Activated T-cell treated with anti-CD3 and anti-CD28 coated beads for 48 hours (primary cell): ENCODE results near the gene RAB5B.
A peak's percentile ranks its signal among the peaks of the same experiment; 100 is the strongest.
"Not testable (repeated sequence)": the region's sequence is repeated elsewhere in the genome, so short reads cannot be mapped to it uniquely, and the experiment has no call there.

Source experiments
- DNase-seq: peaks from one replicate; pipeline ENCODE4 v3.0.0-alpha.2; 2020; ENCODE audit warnings: low read depth

RAB5B gene

DNA sequence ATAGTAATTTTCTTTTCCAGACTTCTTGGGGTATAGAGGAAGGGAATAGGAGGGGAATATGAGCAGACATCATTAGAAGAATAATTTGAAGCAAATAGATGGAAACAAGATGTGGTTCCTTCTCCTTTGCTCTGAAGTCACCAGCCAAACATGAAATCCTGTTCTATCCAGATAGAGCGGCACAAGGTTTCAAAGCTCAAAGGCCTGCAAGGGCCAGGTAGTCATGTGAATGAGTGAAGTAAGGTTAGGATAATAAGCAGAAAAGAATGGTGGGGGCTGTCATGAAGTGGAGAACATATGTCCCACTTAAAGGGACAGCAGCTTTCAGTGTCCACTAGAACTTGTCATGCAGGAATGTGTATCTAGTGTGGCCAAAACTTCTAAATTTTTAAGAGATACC is 44.5 kb downstream of the RAB5B start:
- DNase-seq: no peak

DNA sequence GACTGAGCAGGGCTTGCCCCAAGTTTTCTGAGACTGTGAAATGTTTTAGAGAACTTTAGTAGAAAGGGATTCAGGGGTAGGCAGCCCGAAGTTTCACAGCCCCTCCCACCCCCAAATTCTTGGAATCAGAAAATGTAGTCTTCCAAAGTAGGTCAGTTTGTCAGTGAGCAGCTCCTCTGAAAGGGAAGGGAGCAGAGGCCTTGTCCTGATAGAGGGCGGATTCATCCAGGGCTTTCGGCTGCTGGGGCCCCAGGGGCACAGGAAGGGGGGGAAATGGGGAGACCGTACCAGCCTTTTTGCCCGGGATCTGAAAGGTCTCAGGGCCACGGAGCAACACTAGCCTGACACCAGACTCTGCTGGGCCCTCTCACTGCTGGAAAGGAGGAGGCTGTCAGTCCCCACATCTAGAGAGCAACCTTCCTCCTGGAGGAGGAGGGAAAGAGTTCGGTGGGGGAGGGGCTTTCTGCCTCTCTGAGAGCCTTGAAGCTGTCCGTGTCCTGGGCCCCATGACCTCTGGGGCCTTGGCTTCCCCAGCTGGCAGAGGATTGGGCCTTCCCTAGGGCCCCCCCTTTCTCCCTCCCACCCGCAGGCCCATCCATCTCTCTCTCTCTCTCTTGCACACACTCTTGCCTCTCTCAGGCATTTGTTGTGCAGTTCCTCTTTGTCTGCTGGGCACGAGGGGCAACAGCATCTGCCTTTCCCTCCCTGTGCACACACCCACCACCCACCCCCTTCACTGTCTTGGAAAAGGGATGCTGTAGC is 46.7 kb downstream of the RAB5B start, which contains the start of gene IKZF4:
IKZF4 (plus strand) TSS at position 621 of the 762 bp plus-strand sequence. CDS start 451 bp downstream, outside the sequence.
- no peak for DNase-seq

DNA sequence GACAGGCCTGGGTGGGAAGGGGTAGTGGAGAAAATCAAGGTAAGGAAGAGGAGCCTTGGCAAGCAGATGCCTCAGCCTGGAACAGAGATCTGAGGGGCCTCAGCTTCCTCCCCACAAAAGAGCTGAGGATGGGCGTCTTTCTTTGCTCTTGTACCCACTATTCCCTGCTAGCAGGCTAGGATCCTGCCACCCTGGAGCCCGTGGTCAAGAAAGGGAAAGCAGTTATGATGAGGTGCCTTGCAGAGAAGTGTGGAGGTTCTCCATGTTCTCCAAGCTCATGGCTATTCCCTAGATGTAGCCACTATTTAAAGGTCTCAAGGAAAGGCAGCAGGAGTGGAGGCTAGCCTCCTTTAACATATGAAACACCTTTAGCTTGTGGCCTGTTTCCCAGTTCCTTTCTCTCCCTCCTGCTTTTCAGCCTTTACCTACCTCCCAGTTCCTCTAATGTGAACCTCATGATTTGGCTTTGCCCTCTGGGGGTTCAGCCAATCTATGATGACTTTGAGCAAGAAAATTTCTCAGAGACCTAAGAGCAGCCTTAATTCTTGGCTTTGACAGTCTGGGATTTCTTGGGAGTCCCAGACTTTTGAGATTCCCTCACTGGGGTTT is 48.1 kb downstream of the RAB5B start:
- DNase-seq: no peak

DNA sequence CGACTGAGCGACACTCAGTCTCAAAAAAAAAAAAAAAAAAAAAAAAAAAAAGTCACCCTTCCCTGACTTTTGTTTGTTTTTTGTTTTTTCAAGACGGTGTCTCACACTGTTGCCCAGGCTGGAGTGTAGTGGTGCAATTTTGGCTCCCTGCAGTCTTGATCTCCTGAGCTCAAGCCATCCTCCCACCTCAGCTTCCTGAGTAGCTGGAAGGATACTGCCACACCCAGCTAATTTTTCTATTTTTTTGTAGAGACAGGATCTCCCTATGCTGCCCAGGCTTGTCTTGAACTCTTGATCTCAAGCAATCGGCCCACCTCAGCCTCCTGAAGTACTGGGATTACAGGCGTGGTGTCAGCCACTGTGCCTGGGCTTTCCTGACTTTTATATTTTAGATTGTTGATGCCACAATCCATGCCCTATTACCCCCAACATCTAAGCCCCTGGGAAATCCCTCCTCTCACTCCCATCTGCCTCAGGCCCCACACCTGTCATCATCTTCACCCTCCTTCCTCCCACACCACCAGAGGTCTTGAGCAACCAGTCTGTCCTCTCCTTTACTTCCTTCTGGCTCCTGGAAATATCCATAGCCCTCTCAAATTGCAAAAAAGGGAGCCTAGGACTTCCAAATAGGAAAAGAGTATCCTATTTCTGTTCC is 54.8 kb downstream of the RAB5B start:
- no peak for DNase-seq

DNA sequence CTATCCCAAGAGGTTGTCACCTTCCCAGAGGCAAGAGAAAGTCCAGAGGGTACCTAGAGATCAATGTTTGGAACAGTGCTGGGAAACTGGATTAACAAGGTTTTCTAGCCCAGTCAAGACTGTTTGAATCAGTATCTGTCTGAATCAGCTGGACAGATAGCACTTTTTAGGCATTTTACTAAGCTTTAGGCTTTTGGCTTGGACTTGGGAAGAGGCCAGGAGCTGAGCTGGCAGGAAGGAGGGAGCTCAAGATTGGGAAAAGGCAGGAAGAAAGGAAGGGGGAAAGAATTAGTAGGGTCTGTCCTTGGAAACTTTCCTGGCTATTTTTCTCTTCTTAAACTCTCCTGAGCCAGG is 55.3 kb downstream of the RAB5B start:
- no peak for DNase-seq

DNA sequence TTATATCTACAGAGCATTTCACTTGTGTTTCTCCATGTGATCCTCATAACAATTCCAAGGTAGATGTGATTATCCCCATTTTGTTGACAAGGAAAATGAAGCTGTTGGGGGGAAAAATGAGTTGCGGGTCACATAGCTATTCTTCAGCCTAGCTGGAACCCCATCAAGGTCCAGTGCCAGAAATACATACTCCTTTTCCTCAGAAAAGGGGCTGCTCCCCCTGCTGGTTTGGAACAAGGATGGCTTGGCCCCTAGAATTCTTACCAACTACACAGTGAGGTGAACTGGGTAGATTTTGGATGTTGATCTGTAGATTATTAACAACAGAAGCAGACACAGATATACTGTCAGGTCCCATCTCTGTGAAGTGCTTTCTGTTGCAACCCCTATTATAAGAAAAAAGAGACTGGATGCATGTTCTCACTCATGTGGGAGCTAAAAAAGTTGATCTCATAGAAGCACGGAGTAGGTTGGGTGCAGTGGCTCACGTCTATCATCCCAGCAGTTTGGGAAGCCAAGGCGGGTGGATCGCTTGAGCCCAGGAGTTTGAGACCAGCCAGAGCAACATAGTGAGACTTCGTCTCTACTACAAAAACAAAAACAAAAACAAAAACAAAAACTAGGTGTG is 55.9 kb downstream of the RAB5B start:
- DNase-seq: no peak

DNA sequence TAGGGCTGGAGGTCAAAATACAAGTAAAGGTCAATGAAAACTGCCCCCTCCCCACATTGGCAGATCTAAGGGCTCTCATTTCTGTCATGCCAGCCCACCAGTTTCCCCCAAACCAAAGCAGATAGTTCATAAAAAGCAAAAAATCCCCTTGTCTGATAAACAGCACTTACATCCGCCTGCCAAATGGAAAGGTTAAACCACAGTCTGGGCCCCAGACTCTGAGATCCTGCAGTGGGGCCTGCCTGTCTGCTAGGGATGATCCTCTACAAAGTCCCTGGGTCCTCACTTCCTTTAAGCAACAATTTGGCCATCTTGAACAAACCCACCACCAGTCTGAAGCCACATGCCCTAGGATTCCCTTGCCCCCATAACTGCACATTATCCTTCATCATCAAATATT is 58.1 kb downstream of the RAB5B start:
- no peak for DNase-seq

DNA sequence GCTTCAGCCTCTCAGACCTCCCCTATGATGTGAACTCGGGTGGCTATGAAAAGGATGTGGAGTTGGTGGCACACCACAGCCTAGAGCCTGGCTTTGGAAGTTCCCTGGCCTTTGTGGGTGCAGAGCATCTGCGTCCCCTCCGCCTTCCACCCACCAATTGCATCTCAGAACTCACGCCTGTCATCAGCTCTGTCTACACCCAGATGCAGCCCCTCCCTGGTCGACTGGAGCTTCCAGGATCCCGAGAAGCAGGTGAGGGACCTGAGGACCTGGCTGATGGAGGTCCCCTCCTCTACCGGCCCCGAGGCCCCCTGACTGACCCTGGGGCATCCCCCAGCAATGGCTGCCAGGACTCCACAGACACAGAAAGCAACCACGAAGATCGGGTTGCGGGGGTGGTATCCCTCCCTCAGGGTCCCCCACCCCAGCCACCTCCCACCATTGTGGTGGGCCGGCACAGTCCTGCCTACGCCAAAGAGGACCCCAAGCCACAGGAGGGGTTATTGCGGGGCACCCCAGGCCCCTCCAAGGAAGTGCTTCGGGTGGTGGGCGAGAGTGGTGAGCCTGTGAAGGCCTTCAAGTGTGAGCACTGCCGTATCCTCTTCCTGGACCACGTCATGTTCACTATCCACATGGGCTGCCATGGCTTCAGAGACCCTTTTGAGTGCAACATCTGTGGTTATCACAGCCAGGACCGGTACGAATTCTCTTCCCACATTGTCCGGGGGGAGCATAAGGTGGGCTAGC is 60.9 kb downstream of the RAB5B start:
- no peak for DNase-seq

DNA sequence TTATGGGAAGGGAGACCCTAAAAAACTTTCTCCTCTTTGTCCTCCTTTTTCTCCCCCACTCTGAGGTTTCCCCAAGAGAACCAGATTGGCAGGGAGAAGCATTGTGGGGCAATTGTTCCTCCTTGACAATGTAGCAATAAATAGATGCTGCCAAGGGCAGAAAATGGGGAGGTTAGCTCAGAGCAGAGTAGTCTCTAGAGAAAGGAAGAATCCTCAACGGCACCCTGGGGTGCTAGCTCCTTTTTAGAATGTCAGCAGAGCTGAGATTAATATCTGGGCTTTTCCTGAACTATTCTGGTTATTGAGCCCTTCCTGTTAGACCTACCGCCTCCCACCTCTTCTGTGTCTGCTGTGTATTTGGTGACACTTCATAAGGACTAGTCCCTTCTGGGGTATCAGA is 63.3 kb downstream of the RAB5B start:
- no peak for DNase-seq

DNA sequence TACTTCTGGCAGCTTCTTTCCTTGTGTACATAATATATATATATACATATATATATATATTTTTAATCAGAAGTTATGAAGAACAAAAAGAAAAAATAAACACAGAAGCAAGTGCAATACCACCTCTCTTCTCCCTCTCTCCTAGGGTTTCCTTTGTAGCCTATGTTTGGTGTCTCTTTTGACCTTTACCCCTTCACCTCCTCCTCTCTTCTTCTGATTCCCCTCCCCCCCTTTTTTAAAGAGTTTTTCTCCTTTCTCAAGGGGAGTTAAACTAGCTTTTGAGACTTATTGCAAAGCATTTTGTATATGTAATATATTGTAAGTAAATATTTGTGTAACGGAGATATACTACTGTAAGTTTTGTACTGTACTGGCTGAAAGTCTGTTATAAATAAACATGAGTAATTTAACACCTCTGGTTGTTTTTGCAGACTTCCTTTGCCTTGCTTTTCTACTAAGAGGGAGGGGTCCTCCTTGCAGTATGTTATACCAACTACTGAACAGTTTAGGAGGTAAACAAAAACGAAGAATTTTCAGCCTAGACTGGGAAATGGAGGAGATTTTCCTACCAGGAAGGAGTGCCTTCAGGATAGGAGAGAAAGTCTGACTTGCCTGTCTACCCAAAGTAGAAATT is 64.3 kb downstream of the RAB5B start:
- DNase-seq: no peak

DNA sequence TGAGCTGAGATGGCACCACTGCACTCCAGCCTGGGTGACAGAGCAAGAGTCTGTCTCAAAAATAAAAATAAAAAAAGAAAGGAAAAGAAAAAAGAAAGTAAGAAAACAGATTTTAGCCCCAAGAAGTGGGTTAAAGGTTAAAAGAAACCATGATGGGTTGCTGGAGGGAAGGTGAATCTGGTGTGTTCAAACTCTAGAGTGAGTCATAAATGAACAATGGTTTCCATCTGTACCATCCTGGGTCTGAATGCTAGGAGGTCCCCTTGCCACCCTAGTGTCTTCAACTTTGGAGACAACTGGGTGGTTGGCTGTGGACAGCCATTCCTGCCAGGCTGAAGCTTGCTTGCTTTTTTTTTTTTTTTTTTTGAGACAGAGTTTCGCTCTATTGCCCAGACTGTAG is 66.3 kb downstream of the RAB5B start:
- no peak for DNase-seq

DNA sequence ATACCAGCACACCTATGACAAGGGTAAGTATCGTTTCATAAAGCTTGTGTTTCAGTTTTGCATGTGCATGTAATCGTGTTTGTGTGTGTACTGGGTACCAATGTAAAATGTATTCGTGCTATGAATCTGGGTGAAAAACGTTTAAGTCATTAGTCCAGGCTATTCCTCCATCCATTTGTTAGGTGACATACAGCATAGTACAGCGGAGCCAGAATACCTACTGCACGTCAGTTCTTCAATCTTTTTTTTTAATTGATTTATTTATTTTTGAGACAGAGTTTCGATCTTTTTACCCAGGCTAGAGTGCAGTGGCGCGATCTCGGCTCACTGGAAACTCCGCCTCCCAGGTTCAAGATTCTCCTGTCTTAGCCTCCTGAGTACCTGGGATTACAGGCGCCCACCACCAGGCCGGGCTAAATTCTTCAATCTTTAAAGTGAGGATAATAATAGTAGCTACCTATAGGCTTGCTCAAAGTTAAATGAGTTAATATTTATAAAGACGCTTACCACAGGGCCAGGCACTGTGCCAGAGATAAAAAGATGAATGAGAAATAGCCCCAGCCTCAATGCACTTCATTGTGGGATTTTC is 67.2 kb downstream of the RAB5B start:
- DNase-seq: no peak

DNA sequence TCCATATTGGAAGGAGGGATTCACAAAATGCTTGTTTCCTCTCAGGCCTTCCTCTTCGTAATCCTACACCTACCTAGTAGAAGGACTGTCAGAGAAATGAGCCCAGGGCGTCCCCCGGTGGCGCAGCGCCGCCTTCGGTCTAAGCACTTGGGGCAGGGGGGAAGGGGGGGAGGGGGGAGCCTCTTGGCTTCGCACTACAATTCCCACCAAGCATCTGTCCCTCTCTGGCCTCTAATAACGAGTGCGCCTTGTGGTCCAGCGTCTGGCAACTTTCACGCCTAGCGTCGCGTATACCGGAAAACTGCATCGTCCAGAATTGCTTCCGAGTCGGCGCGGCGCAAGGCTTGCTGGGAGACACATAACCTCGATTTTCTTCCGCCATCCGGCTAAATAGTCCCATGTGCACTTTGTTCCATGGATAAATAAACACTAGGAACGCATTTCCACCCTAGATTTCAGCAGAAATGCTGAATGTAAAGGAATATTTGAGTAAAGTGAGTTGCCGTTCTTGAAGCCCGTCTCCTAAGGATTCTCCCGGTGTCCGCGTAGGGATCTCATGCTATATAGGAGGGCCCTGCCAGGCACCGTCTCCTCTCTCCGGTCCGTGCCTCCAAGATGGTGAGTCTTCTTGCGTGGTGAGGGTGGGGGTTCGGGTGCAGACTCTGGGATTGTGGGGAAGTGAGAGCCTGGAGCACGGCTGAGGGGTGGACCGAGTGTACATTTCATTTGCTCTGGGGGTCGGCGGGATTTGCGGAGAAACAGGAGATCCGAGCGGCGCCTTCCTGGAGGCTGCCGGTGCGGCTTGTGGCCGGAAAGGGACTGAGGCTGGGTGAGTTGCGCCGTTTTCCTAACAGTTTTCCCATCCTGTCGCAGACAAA is 67.9 kb downstream of the RAB5B start, which contains the start of gene RPS26:
RPS26 (plus strand) TSS at position 367 of the 878 bp plus-strand sequence; CDS start at position 616, 249 bp downstream.
- peak; percentile 88 for DNase-seq

DNA sequence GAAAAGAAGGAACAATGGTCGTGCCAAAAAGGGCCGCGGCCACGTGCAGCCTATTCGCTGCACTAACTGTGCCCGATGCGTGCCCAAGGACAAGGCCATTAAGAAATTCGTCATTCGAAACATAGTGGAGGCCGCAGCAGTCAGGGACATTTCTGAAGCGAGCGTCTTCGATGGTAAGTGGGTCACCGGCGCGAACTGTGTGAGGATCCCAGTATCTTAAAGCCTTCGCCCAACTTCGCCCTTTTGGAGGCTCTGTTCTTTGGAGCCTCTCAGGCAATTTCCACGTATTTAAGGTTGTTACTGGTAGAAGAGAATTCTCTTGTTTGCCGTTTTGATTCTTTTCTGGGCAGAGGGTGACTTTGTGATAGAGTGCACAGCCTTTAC is 68.5 kb downstream of the RAB5B start:
- not testable (repeated sequence) for DNase-seq

DNA sequence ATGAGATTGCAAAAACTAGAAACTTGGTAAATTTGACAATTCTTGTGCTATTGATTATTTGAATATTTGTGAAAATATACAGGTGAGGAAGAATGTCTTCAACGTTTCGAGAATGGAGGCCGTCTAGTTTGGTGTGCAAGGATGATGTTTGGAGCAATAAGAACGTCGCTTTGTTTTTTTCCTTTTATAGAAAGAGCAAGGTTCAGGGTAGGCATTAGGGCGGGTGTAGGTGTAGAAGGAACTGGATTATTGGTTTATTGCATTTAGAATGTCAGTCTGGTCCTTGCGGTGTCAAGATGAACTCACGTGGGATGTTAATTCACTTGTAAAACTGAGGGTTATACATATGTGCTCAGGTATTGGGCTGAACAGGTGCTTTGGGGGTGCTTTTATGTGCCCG is 69.0 kb downstream of the RAB5B start:
- DNase-seq: no peak
